HG03571 (cell line): ENCODE data around the gene KNTC1.
"Not testable (repeated sequence)": the region's sequence is repeated elsewhere in the genome, so short reads cannot be mapped to it uniquely, and the experiment has no call there.

Experiments used
- ATAC-seq: cut with Tn5 transposase; IDR thresholded peaks from one replicate; pipeline ENCODE4 v1.9.1; 2021; ENCODE audit not compliant: unreplicated experiment

The KNTC1 gene

GRCh38 chr12:122547330-122547729 is 20.3 kb downstream of the KNTC1 start:
- ATAC-seq: no peak

- no peak for ATAC-seq
Observed at GRCh38 chr12:122558745-122559641, 31.9 kb downstream of the KNTC1 start.

- no peak for ATAC-seq
Observed at GRCh38 chr12:122560138-122560537, 33.1 kb downstream of the KNTC1 start.

GRCh38 chr12:122563361-122563760 is 36.3 kb downstream of the KNTC1 start:
- no peak for ATAC-seq

- ATAC-seq: not testable (repeated sequence)
Observed at GRCh38 chr12:122566816-122567215, 39.8 kb downstream of the KNTC1 start.

GRCh38 chr12:122569288-122569687 is 42.2 kb downstream of the KNTC1 start:
- no peak for ATAC-seq

- not testable (repeated sequence) for ATAC-seq
Observed at GRCh38 chr12:122570006-122570405, 43.0 kb downstream of the KNTC1 start.

GRCh38 chr12:122571821-122572220 is 44.8 kb downstream of the KNTC1 start:
- no peak for ATAC-seq

- ATAC-seq: not testable (repeated sequence)
Observed at GRCh38 chr12:122583294-122583693, 56.2 kb downstream of the KNTC1 start.

GRCh38 chr12:122584177-122584863 is 57.3 kb downstream of the KNTC1 start:
- no peak for ATAC-seq

- ATAC-seq: no peak
Observed at GRCh38 chr12:122590990-122591389, 63.9 kb downstream of the KNTC1 start.

- ATAC-seq: not testable (repeated sequence)
Observed at GRCh38 chr12:122591966-122592365, 64.9 kb downstream of the KNTC1 start.

GRCh38 chr12:122592543-122592942 is 65.5 kb downstream of the KNTC1 start:
- ATAC-seq: not testable (repeated sequence)

- no peak for ATAC-seq
Observed at GRCh38 chr12:122593910-122594309, 66.9 kb downstream of the KNTC1 start.

GRCh38 chr12:122596838-122597237 is 69.8 kb downstream of the KNTC1 start:
- ATAC-seq: no peak

GRCh38 chr12:122602456-122602855 is 75.4 kb downstream of the KNTC1 start:
- ATAC-seq: no peak

GRCh38 chr12:122604993-122605392 is 77.9 kb downstream of the KNTC1 start:
- no peak for ATAC-seq

GRCh38 chr12:122609732-122610131 is 82.7 kb downstream of the KNTC1 start:
- ATAC-seq: no peak

- ATAC-seq: no peak
Observed at GRCh38 chr12:122610207-122610606, 83.2 kb downstream of the KNTC1 start.

- ATAC-seq: no peak
Observed at GRCh38 chr12:122610911-122611310, 83.9 kb downstream of the KNTC1 start.

GRCh38 chr12:122614839-122615238 is 87.8 kb downstream of the KNTC1 start:
- no peak for ATAC-seq

- no peak for ATAC-seq
Observed at GRCh38 chr12:122615780-122616179, 88.7 kb downstream of the KNTC1 start.
